ENCODE results near the gene LRRC4C.
A peak's percentile ranks its signal among the peaks of the same experiment; 100 is the strongest.

The LRRC4C gene

DNA sequence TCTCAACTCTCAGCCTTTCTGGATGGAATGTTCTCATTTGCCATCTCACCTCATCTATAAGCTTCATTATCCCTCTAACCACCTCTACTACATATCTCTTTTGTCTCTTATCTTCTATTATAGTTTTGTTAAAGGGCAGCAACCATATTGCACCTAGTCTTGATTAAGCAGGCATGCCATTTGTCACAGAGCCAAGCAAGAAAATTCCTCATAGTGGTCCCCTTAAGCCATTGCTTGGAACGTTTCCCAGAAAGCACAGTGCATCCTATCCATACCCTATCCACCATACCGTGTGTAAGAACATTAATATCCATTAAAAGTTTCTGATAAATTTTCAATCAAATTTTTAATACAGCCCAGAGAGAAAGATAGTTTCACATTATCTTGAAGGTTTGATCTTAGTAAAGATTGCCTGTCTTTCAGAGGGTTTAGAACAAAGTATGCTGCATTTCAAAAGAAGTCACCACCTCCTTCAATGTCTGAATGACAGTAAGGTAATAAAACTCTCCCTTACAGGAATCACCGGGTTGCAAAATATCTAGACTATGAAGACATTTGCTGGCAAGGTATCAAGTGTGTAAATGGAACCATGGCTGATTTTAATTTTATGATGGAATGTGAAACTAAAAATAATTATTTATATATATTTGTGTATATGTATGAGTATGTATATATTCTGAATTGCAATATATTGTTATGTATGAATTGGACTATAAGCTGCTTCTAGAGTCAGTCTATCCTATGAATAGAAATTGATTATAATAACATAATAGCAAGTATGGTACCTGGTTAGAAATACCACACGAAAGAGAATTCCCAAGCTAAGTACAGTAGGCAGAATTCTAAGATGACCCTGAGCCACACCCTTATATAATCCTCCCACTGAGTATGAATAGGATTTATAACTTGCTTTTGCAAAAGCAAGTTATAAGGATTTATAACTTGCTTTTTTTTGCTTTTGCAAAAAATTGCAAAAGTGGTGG lies 1296.3 kb downstream of the LRRC4C start:
- no peak for DNase-seq (ENCODE audit: low spot score)

DNA sequence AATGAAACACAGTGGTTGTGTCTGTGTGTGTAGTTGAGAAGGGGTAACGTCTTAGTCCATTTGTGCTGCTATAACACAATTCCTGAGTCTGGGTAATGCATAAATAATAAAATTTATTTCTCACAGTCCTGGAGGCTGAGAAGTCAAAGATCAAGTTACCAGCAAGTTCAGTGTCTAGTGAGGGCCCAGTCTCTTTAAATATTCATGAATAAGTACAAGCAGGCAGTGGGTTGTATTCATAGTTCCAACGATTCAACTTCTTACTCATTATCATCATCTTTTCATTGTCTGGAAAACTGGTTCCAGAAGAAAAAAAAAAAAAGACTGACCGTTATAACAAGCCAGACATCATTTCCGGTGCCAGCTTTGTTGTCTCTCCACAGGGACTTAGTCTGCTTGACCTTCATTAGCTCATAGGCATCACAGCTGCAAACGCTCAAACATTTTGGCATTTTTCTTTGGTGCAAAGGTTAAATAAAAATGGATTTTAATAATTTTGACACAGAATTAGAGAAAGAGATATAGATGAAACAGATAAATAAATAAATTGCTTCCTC lies 1297.5 kb downstream of the LRRC4C start:
- DNase-seq (ENCODE audit: low spot score): no peak

DNA sequence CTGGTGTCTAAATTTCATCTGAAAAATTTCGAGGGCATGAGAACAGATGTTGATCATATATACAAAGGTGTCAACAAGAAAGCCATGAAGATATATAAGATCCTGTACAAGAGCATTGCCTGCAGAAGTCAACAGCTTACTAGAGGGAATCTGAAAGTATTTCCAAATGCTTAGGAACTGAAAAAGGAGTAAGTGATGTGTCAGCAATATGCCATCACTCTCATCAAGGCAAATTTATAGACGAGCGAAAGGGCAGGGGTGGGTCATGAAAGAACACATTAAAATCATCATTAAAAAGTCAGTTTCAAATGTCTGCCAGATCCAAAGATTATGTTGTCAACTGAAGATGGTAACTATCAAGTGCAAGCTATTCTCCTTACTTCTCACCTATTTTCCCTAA lies 1299.0 kb downstream of the LRRC4C start:
- no peak for DNase-seq (ENCODE audit: low spot score)

DNA sequence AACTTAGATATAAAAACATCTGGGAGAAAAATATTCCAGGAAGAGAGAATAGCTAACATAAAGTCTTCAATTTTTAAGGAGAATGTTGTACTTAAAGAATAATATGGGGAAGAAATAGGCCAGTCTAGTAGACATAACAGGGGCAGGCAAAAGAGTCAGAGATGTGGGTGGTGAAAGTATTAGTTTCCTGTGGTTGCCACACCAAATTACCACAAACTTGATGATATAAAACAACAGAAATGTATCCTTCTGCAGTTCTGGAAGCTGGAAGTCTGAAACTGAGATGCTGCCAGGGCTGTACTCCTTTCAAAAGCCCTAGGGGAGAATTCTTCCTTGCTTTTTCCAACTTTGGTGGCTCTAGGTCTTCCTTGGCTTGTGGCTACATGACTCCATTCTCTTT lies 1309.7 kb downstream of the LRRC4C start:
- DNase-seq (ENCODE audit: low spot score): no peak

DNA sequence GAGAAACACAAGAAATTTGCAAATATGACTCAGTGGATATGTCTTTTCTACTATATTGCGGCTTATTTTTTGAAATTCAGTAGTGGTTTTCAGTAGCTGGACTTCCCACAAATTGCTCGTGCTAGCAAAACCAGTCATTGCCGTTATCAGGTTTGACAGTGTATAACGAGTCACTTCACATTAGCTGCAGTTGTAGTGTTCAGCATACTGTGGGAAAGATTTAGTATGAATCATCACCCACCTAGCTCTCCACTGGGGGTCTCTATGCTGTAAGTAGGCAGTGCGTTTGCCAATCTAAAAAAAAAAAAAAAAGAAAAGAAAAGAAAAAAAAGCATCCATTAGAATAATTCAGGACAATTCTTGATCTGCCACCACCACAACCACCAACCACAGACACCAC lies 1318.9 kb downstream of the LRRC4C start:
- no peak for DNase-seq (ENCODE audit: low spot score)

DNA sequence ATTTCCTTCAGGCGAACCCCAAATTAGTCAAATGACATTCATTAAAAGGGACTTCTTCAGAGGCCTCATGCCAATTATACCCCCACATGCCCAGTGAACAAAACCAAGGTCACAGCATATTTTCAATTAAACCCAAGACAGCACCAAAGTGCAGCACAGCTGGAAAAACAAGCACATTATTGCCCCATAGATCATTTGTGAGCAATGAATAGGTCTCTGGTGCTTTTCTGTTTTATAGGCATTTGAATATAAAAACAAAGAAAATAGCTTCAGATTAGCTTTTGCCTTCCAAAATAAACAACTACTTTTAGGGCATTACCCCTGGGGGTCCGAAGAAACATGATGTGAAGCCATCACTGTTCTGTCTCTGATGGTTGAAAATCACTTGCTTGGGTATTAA lies 1319.9 kb downstream of the LRRC4C start:
- no peak for DNase-seq (ENCODE audit: low spot score)

DNA sequence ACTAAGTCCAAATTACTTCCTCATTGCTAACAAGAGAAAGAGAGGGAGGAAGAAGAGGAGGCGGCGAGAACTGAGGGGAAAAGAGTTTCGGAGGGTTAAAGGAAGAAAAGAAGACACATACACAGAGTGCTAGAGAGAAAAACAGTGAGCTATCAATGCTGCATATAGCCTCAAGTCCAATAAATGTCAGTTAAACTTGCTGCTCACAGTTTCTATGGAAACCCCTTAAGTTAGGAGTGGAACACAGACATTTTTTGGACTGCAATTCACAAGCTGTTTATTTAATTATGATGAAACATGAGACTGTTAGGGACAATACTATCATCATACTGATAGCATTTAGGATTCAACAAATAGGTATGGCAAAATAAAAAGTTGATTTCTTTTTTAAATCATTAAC lies 1320.4 kb downstream of the LRRC4C start:
- no peak for DNase-seq (ENCODE audit: low spot score)

DNA sequence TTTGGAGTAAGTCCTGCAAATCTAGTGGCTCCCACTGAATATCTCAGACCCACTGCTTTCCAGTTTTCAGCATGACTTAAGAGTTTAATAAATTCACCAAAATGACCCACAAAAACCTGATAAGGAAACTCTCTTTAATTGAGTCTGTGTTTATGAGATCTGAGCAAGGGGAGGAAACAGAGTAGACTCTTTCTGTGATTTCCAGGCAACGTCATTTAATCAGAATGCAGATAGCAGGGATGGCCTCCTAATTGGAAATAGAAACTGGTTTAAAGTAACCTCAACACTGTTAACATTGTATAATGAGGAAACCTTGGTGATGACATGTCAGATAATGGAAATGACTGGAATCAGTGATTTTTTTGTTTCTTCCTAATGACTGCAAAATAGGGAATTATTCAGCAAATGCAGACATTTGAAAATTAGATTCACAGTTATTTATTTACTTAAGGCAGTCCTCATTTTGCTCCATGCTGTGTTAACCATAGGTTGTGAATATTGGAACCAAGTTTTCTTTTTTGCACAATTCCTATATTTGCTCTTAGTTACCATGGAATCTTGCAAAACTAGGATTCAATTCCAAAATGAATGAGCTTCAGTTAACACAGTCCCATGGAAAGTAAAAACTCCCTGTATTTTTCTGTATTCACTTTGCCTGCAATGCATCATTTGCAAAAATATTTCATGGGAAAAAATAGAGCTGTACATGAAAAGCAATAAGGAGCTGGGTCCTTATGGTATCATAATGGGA lies 1324.5 kb downstream of the LRRC4C start:
- no peak for DNase-seq (ENCODE audit: low spot score)

DNA sequence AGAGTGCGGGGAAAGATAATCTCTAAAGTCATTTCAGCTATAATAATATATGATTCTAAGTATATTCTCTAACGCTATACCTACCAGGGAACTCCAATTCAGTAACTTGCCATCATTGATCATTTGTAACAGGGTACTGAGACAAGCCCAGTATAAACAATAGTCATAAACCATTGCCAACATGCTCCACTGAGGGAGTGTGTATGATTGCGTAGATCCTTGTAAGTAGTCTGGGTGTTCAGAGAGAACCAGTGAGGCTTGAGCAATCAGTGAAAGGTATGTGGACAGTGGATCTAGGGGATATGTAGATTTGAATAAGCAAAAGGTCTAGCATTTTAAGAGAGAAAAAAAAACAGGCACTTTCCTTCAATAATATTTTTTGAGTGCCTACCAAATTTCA lies 1326.0 kb downstream of the LRRC4C start:
- no peak for DNase-seq (ENCODE audit: low spot score)

DNA sequence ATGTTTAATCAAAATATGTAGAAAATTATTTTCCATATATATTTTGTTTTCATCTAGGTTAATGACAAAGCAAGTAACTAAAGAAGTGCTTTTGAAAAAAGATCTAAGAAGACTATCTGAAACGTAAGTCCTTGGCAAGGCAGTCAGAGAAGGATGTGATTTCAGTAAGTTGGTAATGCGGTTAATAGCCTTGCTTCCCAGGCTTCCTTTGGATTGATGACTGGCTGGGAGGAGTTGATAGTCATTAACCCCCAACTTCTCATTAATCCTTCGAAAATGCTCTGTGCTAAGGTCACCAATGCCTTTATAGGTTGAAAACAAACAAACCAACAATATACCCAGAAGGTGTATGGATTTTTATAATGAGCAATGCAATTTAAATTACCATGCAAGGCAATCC lies 1326.5 kb downstream of the LRRC4C start:
- DNase-seq (ENCODE audit: low spot score): no peak

DNA sequence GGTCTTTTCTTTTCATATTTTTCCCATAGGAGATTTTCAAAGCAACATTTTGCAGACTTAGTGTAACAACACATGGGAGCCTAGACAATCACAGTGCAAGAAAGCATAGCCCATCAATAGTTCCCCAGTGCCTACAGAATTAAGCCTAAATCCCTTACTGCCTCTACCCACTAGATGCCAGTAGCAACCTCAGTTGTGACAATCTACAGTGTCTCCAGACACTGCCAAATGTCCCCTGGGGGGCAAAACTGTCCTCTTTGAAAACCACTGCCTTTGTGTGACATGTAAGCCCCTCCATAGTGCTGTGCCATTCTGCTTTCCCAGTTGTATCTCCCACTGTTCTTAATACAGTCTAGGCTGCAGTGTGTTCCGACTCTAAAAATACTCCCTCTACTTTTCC lies 1329.0 kb downstream of the LRRC4C start:
- peak; percentile 3 for DNase-seq (ENCODE audit: low spot score)

DNA sequence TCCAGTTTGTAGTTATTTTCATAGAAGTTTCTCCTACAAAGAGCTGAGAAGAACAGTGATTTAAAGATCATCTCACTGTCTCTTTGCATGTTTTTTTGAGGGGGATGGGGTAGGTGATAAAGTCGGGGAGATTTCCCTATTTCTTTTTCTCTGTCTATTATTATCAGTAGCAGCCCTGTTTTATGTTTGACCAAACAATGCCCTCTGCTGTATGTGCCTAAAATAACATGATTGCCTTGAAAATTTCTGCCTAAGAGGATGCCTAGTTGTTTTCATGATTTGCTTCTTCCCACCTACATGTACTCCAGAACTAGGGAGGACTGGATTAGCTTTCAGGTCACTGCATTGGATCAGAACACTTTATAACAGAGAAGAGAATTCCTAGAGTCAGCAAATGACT lies 1330.2 kb downstream of the LRRC4C start:
- peak; percentile 50 for DNase-seq (ENCODE audit: low spot score)

DNA sequence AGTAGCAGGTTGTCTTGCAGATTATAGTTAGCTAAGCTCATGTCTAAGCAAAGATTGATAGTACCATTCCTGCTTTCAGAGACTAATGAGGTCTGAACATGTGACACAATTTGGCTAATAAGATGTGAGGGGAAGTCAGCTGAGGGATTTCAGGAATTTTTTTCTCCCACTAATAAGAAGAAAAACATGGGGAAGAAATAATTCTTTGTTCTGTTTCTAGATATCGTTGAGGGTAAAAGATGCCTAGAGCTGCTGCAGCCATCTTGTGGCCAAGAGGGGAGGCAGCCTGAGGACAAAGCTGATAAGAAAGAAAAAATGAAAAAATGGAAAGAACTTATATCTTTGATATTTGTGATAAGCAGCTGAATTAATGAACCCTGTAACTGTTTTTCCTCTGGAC lies 1334.4 kb downstream of the LRRC4C start:
- peak; percentile 9 for DNase-seq (ENCODE audit: low spot score)

DNA sequence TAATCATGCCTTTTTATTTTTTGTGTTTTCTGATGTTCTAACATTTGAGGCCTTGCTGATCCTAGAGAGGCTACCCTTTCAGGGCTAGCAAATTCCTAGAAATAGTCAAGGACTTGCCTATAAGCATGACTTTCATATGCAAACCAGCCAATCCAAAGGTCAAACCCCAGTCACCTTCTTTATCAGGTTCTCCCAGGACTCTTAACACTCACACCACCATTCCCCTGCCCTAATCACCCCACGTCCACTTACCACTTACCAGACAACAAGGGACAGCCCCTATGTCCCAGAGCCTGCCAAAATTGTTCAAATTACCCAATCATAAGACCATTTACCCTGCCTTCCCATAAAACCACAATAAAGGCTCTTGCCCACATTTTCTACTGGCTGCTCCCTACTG lies 1339.8 kb downstream of the LRRC4C start:
- no peak for DNase-seq (ENCODE audit: low spot score)

DNA sequence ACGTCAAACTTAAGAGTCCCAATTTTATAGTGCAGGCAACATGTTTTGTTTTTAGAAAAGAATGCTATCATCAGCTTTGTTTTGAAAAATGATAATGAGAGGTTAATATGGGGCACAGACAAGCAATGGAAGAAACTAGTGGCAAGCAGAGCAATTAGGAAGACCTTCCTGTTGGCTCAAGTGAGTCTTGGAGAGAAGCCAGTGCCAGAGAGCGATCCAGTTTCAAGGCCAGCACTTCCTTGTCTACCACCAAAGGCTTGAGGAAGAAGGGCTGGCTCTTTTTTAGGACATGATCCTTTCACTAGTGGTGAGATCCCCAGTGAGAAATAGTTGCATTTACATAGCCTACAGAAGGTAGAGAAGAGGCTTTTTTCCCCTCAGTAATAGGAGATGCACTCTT lies 1340.7 kb downstream of the LRRC4C start:
- DNase-seq (ENCODE audit: low spot score): no peak

DNA sequence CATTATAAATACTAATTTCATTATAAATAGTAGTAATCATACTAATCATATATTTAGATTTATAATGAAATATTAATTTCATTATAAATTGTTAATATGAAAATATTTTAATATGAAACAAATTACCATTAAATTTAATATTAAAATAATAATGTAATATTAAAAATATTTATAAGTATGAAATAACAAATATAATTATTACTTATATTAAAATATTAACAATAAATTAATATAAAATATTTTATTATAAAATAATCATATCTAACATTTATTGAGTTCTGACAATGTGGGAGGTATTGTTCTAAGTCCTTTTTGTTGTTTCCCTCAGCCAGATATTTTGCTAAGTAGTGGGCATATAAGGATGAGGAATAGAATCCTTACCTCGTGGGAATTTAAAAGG lies 1341.4 kb downstream of the LRRC4C start:
- DNase-seq (ENCODE audit: low spot score): no peak

DNA sequence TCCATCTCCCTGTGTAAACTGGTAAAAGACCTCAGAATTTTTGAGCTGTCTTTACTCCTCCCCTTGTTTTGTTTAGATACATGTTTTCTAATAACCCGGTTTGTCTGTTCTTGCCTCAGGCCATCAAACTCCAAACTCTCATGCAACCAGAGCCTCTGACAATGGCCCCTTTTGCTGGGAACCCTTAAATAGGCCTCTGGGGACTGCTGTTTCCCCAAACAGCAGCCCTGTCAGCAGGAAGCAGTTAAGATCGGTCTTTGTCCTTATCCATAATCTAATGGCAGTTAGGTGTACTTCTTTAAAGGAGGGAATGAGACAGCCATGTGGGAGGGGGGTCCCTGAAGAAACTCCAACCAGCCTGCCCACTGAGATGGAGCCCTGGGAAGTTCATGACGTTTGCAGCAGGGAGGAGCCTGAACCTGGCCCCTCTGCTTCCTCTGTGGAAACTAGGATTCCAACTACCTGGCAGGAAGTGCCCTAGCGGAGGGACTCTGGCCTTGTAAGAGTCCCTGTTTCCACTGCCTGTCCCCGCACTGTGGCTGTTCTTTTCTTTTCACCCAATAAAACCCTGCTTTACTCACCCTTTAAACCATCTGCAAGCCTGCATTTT lies 1354.4 kb downstream of the LRRC4C start:
- no peak for DNase-seq (ENCODE audit: low spot score)

DNA sequence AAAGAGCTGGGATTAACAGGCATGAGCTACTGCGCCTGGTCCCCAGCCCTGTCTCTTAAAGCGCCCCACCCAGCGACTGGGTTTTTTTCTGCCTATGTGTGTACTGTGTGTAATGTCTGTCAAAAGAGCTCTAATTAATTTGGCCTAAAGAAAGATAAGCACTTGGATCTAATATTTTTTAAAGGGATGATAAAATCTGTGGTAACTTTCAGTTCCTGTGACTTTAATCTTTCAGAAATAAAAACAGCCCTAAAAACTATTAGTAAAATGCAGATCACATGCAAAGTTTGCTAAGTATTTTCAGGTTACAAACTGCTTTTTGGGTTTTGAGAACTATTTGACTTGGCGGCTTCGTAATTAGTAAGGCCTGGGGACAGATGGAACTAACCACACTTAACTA lies 1358.7 kb downstream of the LRRC4C start:
- no peak for DNase-seq (ENCODE audit: low spot score)

DNA sequence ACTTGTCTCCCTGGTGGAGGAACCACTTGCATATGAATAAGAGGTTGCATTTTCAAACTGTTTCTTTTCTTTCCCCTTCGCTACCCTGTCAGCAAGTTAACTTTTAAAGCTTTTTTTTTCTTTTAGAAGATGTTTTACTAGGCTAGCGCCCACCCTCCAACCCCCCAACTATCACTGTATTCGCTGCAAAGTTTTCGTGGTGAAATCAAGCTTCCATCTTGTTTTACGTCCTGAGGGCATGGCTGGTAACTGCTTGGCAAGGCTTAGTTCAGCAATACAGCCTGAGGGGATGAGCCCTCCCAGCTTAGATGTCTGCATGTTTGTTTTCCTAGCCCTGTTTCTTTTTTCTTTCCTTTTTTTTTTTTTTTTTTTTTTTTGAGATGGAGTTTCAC lies 1359.3 kb downstream of the LRRC4C start:
- no peak for DNase-seq (ENCODE audit: low spot score)

DNA sequence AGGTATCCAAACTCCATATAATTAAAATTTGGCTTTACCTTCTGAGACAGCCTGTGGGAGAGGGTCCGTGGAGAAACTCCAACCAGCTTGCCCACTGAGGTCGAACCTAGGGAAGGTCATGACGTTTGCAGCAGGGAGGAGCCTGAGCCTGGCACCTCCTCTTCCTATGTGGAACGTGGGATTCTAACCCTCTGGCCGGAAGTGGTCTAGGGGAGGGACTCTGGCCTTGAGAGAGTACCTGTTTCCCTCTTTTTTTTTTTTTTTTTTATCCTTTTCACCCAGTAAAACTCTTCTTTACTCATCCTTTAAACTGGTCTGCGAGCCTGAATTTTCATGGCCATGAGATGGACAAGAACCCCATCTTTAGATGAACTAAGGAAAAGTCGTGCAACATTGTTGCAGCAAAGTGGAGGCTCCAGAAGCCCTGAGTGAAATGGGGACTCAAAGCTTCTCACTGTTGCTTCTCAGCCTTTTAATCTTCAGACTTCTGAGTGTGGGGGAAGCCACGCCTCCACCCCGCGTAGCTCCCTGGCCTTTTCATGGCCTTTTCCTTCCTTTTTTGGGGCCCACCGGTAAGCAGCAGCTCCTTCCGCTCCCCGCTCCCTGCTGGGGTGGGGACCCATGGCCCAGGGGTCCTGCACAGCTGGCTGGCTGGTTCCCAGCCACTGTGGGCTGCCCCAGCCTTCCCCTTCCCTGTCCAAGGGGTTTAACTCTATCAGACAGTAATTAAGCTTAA lies 1359.9 kb downstream of the LRRC4C start:
- no peak for DNase-seq (ENCODE audit: low spot score)

DNA sequence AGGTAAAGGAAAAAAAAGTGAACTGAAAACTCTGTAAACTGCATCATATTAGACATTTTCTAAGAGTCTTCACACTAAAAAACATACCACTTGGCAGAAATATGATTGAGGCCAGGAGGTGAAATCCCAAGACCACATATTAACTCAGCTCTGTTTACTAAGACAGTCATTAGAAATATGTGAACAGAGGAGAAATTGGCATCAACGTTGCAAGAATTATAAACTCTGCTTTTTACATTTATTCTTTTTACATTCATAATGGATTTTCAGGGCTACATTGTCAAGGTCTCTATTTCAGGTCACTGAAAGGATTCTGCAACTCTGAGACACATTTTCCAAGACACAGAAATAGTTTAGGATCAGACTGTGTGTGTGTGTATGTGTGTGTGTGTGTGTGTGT lies 1364.0 kb downstream of the LRRC4C start:
- no peak for DNase-seq (ENCODE audit: low spot score)

DNA sequence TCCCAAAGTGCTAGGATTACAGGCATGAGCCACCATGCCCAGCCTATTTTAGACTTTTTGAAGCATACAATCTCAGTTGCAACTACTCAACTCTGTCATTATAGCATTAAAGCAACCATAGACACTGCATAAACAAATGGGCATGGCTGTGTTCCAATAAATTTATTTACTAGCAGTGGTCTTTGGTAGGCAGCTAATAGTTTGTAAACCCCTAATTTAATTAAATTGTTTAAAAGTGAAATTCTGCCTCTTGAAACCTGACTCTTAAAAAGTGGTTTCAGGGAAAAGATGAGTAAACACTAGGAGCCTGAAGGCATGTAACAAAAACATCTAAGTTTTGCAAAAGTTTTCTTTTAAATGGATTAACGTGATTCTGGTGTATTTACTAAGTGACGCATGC lies 1364.5 kb downstream of the LRRC4C start:
- DNase-seq (ENCODE audit: low spot score): no peak

Measured in RKO (cell line).